K562 (cell line): ENCODE data around the gene TTLL8.

Experiments used
- ARID1B ChIP-seq: fragments of 450-650 bp; IDR thresholded peaks from 2 replicates; pipeline ENCODE4 v1.6.1; 2016; ENCODE audit warnings: antibody characterized with exemption, mild to moderate bottlenecking, inconsistent platforms
- ARNT ChIP-seq, 2 experiments: fragments of 450-650 bp; IDR thresholded peaks; 2 replicates each; pipeline ENCODE4 v1.6.1; 2016; ENCODE audit warnings: mild to moderate bottlenecking in 1 of 2
- FOXM1 ChIP-seq, 2 experiments: fragments of 450-650 bp in 1 of 2; sonication (generic) in 1 of 2; formaldehyde crosslinking in 1 of 2; IDR thresholded peaks; 2 replicates each; pipeline versions ENCODE4 v1.6.1 to v1.9.0; 2017 to 2022; ENCODE audit warnings: low read depth in 2 of 2, mild to moderate bottlenecking in 2 of 2, missing genetic modification reagents in 1 of 2, moderate library complexity in 1 of 2
- HMGN3 ChIP-seq: IDR thresholded peaks from 2 replicates; pipeline ENCODE4 v1.6.1; 2011; ENCODE audit warnings: borderline replicate concordance, low read depth, mild to moderate bottlenecking, mixed read lengths, low read length; ENCODE audit not compliant: insufficient read length; ENCODE audit errors: extremely low read depth
- KLF10 ChIP-seq: fragments of 250-450 bp; sonication (Bioruptor Pico); IDR thresholded peaks from 2 replicates; pipeline ENCODE4 v1.6.1; 2021; ENCODE audit warnings: matching md5 sums
- PHTF2 ChIP-seq: fragments of 250-450 bp; sonication (Bioruptor Pico); IDR thresholded peaks from 2 replicates; pipeline ENCODE4 v1.5.0; 2021; ENCODE audit warnings: mild to moderate bottlenecking
- POLR2A ChIP-seq: fragments of 450-650 bp; conservative IDR thresholded peaks from 2 replicates; pipeline ENCODE4 v1.6.1; 2016
- SMC3 ChIP-seq: conservative IDR thresholded peaks from 2 replicates; pipeline ENCODE4 v1.6.1; 2011; ENCODE audit warnings: low read depth, low read length, improper control_type of control experiment; ENCODE audit not compliant: insufficient read depth
- ZBTB7A ChIP-seq: IDR thresholded peaks from 2 replicates; pipeline ENCODE4 v1.6.1; 2011; ENCODE audit warnings: low read depth, mild to moderate bottlenecking, low read length, moderate library complexity, borderline replicate concordance; ENCODE audit not compliant: control insufficient read depth
- ZNF699 ChIP-seq: fragments of 250-450 bp; sonication (Bioruptor Pico); IDR thresholded peaks from 2 replicates; pipeline ENCODE4 v1.8.0; 2021; ENCODE audit warnings: mild to moderate bottlenecking, moderate library complexity; ENCODE audit not compliant: insufficient replicate concordance
- TF ChIP-seq, protein P1 (sequence below): fragments of 250-450 bp; sonication (Bioruptor Pico); IDR thresholded peaks from 2 replicates; pipeline ENCODE4 v1.8.0; 2022; ENCODE audit warnings: inconsistent platforms, mild to moderate bottlenecking, moderate library complexity, borderline replicate concordance
- TF ChIP-seq, protein P2 (sequence below): IDR thresholded peaks from 3 replicates; pipeline ENCODE4 v1.6.1; 2011; ENCODE audit warnings: borderline replicate concordance, mild to moderate bottlenecking; ENCODE audit not compliant: insufficient read length, insufficient read depth
- TF ChIP-seq, protein P3 (sequence below), 3 experiments: IDR thresholded peaks in 2 of 3; conservative IDR thresholded peaks in 1 of 3; 2 replicates each; pipeline ENCODE4 v1.5.1; 2011 to 2012; ENCODE audit warnings: low read length in 3 of 3, mild to moderate bottlenecking in 3 of 3, control low read depth in 2 of 3, improper control_type of control experiment in 1 of 3, inconsistent platforms in 1 of 3, low read depth in 1 of 3, mixed read lengths in 1 of 3, moderate library complexity in 1 of 3; ENCODE audit not compliant: insufficient read depth in 2 of 3

DNA sequence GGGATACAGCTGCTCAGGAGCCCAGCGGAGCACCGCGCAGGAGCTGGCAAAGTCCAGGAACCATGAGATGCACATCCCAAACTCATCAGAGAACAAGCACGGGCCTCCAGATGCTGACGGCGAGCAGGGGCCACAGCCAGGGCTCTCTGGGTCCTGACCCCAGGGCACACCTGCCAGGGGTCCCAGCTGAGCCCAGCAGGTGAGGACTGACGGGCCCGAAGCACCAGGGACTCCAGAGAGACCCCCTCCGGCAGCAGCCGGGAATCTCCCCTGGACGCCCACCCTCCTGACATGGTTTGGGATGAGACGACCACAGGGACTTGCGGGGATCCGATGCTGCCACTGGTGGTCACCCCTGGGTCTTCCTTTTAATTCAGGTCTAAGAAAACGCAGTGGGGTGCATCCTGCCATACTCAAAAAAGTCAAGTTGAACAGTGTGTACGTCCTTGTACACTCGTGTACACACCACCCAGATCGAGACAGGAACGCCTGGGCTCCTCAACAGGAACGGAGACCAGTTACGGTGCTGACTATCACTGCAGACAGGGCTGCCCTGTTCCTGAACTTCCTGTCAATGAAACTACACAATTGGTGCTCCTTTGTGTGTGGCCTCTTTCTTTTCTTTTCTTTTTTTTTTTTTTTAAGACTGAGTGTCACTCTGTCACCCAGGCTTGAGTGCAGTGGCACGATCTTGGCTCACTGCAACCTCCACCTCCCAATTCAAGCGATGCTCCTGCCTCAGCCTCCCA, 21.9 kb downstream of the TTLL8 start:
- TF ChIP-seq ZBTB7A (no peak), PHTF2 (CRISPR knock-in tag) (no peak), HMGN3 (no peak), ARNT (IDR thresholded peaks at IDR 0.05) (no peak), ZNF699 (no peak), FOXM1 (IDR thresholded peaks at IDR 0.05; ENCODE audit: low read depth) (no peak), FOXM1 (CRISPR knock-in tag; IDR thresholded peaks at IDR 0.05; ENCODE audit: low read depth) (no peak), SMC3 (no peak), POLR2A (no peak), ARID1B (no peak), KLF10 (CRISPR knock-in tag) (no peak)
- TF ChIP-seq, protein P1, sequence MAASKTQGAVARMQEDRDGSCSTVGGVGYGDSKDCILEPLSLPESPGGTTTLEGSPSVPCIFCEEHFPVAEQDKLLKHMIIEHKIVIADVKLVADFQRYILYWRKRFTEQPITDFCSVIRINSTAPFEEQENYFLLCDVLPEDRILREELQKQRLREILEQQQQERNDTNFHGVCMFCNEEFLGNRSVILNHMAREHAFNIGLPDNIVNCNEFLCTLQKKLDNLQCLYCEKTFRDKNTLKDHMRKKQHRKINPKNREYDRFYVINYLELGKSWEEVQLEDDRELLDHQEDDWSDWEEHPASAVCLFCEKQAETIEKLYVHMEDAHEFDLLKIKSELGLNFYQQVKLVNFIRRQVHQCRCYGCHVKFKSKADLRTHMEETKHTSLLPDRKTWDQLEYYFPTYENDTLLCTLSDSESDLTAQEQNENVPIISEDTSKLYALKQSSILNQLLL: no peak
- TF ChIP-seq, protein P2, sequence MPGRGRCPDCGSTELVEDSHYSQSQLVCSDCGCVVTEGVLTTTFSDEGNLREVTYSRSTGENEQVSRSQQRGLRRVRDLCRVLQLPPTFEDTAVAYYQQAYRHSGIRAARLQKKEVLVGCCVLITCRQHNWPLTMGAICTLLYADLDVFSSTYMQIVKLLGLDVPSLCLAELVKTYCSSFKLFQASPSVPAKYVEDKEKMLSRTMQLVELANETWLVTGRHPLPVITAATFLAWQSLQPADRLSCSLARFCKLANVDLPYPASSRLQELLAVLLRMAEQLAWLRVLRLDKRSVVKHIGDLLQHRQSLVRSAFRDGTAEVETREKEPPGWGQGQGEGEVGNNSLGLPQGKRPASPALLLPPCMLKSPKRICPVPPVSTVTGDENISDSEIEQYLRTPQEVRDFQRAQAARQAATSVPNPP: no peak
- TF ChIP-seq, protein P3, sequence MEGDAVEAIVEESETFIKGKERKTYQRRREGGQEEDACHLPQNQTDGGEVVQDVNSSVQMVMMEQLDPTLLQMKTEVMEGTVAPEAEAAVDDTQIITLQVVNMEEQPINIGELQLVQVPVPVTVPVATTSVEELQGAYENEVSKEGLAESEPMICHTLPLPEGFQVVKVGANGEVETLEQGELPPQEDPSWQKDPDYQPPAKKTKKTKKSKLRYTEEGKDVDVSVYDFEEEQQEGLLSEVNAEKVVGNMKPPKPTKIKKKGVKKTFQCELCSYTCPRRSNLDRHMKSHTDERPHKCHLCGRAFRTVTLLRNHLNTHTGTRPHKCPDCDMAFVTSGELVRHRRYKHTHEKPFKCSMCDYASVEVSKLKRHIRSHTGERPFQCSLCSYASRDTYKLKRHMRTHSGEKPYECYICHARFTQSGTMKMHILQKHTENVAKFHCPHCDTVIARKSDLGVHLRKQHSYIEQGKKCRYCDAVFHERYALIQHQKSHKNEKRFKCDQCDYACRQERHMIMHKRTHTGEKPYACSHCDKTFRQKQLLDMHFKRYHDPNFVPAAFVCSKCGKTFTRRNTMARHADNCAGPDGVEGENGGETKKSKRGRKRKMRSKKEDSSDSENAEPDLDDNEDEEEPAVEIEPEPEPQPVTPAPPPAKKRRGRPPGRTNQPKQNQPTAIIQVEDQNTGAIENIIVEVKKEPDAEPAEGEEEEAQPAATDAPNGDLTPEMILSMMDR (IDR thresholded peaks at IDR 0.05 in 2 of 3, conservative IDR thresholded peaks at IDR 0.05 in 1 of 3; ENCODE audit: insufficient read depth in 2 of 3, low read depth in 1 of 3, low read length in 3 of 3): no peak
